HCT116 (cell line): ENCODE measurements around the gene OSBPL10. TPM values are rescaled to one million over a fixed set of nuclear protein-coding genes. Genes with fewer than 3 reads are reported as not detected.

ENCODE experiments used
- ATAC-seq: fragments of 200-7000 bp; cut with Tn5 transposase; 2 replicates; pipeline ENCODE4 v1.9.1; 2020; ENCODE audit warnings: mild to moderate bottlenecking, moderate library complexity
- BruUV-seq: library from RNA; stranded (reverse); fragments of 400-500 nt; replicated peaks from 2 replicates; lab custom pipeline; 2021; lab: Mats Ljungman, UMichigan
- CTCF ChIA-PET: fragments of 300-600 bp; sonication (Branson Sonifier 250); formaldehyde crosslinking; loops from one replicate; lab custom pipeline; 2021; ENCODE audit warnings: antibody characterized with exemption; lab: Charles Lee
- POLR2A ChIA-PET: fragments of 300-600, 350-600 bp; sonication (Branson Sonifier 250); formaldehyde crosslinking; loops from one replicate; lab custom pipeline; 2021; ENCODE audit warnings: antibody characterized with exemption; lab: Charles Lee
- RAD21 ChIA-PET, 2 experiments: fragments of 300-600 bp; sonication (Branson Sonifier 250); formaldehyde crosslinking; loops; one replicate each; lab custom pipeline; 2023; ENCODE audit warnings: low total read pairs in 2 of 2; ENCODE audit not compliant: uncharacterized antibody in 2 of 2, unreplicated experiment in 2 of 2, low non-redundant PET in 1 of 2; lab: Charles Lee
- DNase-seq: peaks from one replicate; pipeline ENCODE4 v3.0.0-alpha.2; 2010; ENCODE audit warnings: low read depth, low spot score
- H2AFZ ChIP-seq: fragments of 200-600 bp; shearing (Covaris generic), sonication (generic); 2 replicates; pipeline ENCODE4 v1.6.1; 2017; ENCODE audit warnings: low read depth, mixed run types, mixed read lengths, antibody characterized with exemption, low read length; ENCODE audit not compliant: poor library complexity, severe bottlenecking
- H3K27ac ChIP-seq: 2 replicates; pipeline ENCODE4 v1.5.1; 2012; ENCODE audit warnings: low read depth, low read length
- H3K27me3 ChIP-seq: fragments of 200-600 bp; sonication (generic); 2 replicates; pipeline ENCODE4 v1.6.1; 2016; ENCODE audit warnings: mixed run types, low read length, mixed read lengths; ENCODE audit not compliant: insufficient read depth
- H3K36me3 ChIP-seq, 2 experiments: fragments of 200-500 bp in 1 of 2; fragments of 200-600 bp in 1 of 2; sonication (Bioruptor generic) in 1 of 2; sonication (generic) in 1 of 2; 2 replicates each; pipeline versions ENCODE4 v1.5.1 to v1.6.1; 2014 to 2016; ENCODE audit warnings: low read length in 2 of 2, inconsistent platforms in 1 of 2, mixed read lengths in 1 of 2, mixed run types in 1 of 2; ENCODE audit not compliant: insufficient read depth in 2 of 2, control insufficient read depth in 1 of 2
- H3K4me1 ChIP-seq, 2 experiments: fragments of 200-600 bp in 1 of 2; sonication (generic) in 1 of 2; 2 replicates each; pipeline versions ENCODE4 v1.5.1 to v1.6.1; 2012 to 2017; ENCODE audit warnings: low read length in 2 of 2, inconsistent platforms in 1 of 2, mild to moderate bottlenecking in 1 of 2, mixed read lengths in 1 of 2, mixed run types in 1 of 2, moderate library complexity in 1 of 2; ENCODE audit not compliant: insufficient read depth in 2 of 2, control insufficient read depth in 1 of 2
- H3K4me2 ChIP-seq: fragments of 200-600 bp; sonication (generic); 2 replicates; pipeline ENCODE4 v1.6.1; 2017; ENCODE audit warnings: mixed run types, low read length, mixed read lengths
- H3K4me3 ChIP-seq, 2 experiments: fragments of 200-600 bp in 1 of 2; sonication (generic) in 1 of 2; replicated peaks in 1 of 2; 2 replicates each; pipeline ENCODE4 v1.5.1; 2011 to 2016; ENCODE audit warnings: low read length in 2 of 2, control low read depth in 1 of 2, low read depth in 1 of 2, mild to moderate bottlenecking in 1 of 2, mixed read lengths in 1 of 2, mixed run types in 1 of 2
- H3K79me2 ChIP-seq: fragments of 200-600 bp; sonication (generic); 2 replicates; pipeline ENCODE4 v1.6.1; 2017; ENCODE audit warnings: mild to moderate bottlenecking, mixed run types, low read length, moderate library complexity, mixed read lengths; ENCODE audit not compliant: insufficient read depth
- H3K9ac ChIP-seq: fragments of 200-600 bp; sonication (generic); 2 replicates; pipeline ENCODE4 v1.6.1; 2016; ENCODE audit warnings: low read length, mixed read lengths
- H3K9me2 ChIP-seq: fragments of 200-600 bp; sonication (generic), shearing (Covaris generic); 2 replicates; pipeline ENCODE4 v1.6.1; 2017; ENCODE audit warnings: mixed run types, mild to moderate bottlenecking, moderate library complexity; ENCODE audit not compliant: insufficient read depth
- H3K9me3 ChIP-seq, 2 experiments: fragments of 200-500 bp in 1 of 2; fragments of 200-600 bp in 1 of 2; sonication (Bioruptor generic) in 1 of 2; sonication (generic) in 1 of 2; 2 replicates each; pipeline ENCODE4 v1.6.1; 2014 to 2017; ENCODE audit warnings: low read length in 2 of 2, mixed read lengths in 2 of 2, inconsistent platforms in 1 of 2, low read depth in 1 of 2, mild to moderate bottlenecking in 1 of 2, mixed run types in 1 of 2, moderate library complexity in 1 of 2; ENCODE audit not compliant: control insufficient read depth in 1 of 2, insufficient read depth in 1 of 2
- H4K20me1 ChIP-seq: fragments of 200-600 bp; sonication (generic), shearing (Covaris generic); 2 replicates; pipeline ENCODE4 v1.6.1; 2017; ENCODE audit warnings: mixed run types, mild to moderate bottlenecking, moderate library complexity; ENCODE audit not compliant: insufficient read depth
- CEBPB ChIP-seq: IDR thresholded peaks from 2 replicates; pipeline ENCODE4 v1.6.1; 2012; ENCODE audit warnings: low read depth
- CTCF ChIP-seq, 3 experiments: fragments of 200-600 bp in 1 of 3; sonication (generic) in 1 of 3; IDR thresholded peaks in 2 of 3; conservative IDR thresholded peaks in 1 of 3; 2 replicates each; pipeline ENCODE4 v1.5.1; 2012 to 2017; ENCODE audit warnings: low read depth in 2 of 3, low read length in 2 of 3, antibody characterized with exemption in 1 of 3, borderline replicate concordance in 1 of 3, control low read depth in 1 of 3, mild to moderate bottlenecking in 1 of 3, mixed read lengths in 1 of 3, mixed run types in 1 of 3, moderate library complexity in 1 of 3; ENCODE audit not compliant: insufficient read depth in 1 of 3
- ELF1 ChIP-seq: IDR thresholded peaks from 2 replicates; pipeline ENCODE4 v1.6.1; 2012; ENCODE audit warnings: low read depth, borderline replicate concordance
- EZH2 ChIP-seq: fragments of 200-600 bp; sonication (generic); IDR thresholded peaks from 2 replicates; pipeline ENCODE4 v1.6.1; 2017; ENCODE audit warnings: antibody characterized with exemption, mixed run types
- FOSL1 ChIP-seq: IDR thresholded peaks from 2 replicates; pipeline ENCODE4 v1.6.1; 2012; ENCODE audit warnings: low read depth
- JUND ChIP-seq: IDR thresholded peaks from 2 replicates; pipeline ENCODE4 v1.6.1; 2012
- MAX ChIP-seq: IDR thresholded peaks from 2 replicates; pipeline ENCODE4 v1.6.1; 2012
- SP1 ChIP-seq: IDR thresholded peaks from 2 replicates; pipeline ENCODE4 v1.6.1; 2012; ENCODE audit warnings: low read depth
- SRF ChIP-seq: IDR thresholded peaks from 2 replicates; pipeline ENCODE4 v1.6.1; 2012; ENCODE audit warnings: low read depth
- YY1 ChIP-seq: IDR thresholded peaks from 2 replicates; pipeline ENCODE4 v1.6.1; 2011; ENCODE audit warnings: low read length, low read depth, moderate library complexity, mild to moderate bottlenecking; ENCODE audit not compliant: insufficient replicate concordance; ENCODE audit errors: extremely low read depth
- intact Hi-C: fragments of 100-400 bp; cut with micrococcal nuclease; formaldehyde crosslinking; loops from 2 replicates; pipeline ENCODE4 v1.10.0; 2022
- total RNA-seq: library from RNA; stranded (reverse); gene quantifications from one replicate; pipeline ENCODE4 v1.2.1, GENCODE V29; 2021; ENCODE audit not compliant: unreplicated experiment
- TF ChIP-seq, protein P1 (sequence below): IDR thresholded peaks from 2 replicates; pipeline ENCODE4 v1.6.1; 2011; ENCODE audit warnings: mild to moderate bottlenecking, low read length, moderate library complexity; ENCODE audit not compliant: insufficient replicate concordance; ENCODE audit errors: extremely low read depth

OSBPL10 gene
- total RNA-seq, 1 experiment from 2014 or later, result 25.8 TPM

- TF ChIP-seq CEBPB (no peak), FOSL1 (no peak), MAX (no peak), ELF1 (no peak), CTCF (IDR thresholded peaks at IDR 0.05 in 2 of 3, conservative IDR thresholded peaks at IDR 0.05 in 1 of 3; ENCODE audit: borderline replicate concordance in 1 of 3, insufficient read depth in 1 of 3, low read depth in 2 of 3, low read length in 2 of 3) (no peak), JUND (no peak), SRF (no peak), EZH2 (no peak), SP1 (no peak), YY1 (no peak)
- TF ChIP-seq, protein P1, sequence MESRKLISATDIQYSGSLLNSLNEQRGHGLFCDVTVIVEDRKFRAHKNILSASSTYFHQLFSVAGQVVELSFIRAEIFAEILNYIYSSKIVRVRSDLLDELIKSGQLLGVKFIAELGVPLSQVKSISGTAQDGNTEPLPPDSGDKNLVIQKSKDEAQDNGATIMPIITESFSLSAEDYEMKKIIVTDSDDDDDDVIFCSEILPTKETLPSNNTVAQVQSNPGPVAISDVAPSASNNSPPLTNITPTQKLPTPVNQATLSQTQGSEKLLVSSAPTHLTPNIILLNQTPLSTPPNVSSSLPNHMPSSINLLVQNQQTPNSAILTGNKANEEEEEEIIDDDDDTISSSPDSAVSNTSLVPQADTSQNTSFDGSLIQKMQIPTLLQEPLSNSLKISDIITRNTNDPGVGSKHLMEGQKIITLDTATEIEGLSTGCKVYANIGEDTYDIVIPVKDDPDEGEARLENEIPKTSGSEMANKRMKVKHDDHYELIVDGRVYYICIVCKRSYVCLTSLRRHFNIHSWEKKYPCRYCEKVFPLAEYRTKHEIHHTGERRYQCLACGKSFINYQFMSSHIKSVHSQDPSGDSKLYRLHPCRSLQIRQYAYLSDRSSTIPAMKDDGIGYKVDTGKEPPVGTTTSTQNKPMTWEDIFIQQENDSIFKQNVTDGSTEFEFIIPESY, result no peak
- H3K9me3 ChIP-seq, result peaks cover 0 to 7% of the 10 kb centered on the region in 2 experiments; a peak in 1 of 4 replicates
- no peak overlapping the region for H3K9ac ChIP-seq
- no peaks in the 10 kb centered on the region for H3K36me3 ChIP-seq
- H3K27me3 ChIP-seq, result no peaks in the 10 kb centered on the region
- ATAC-seq (no peak), DNase-seq (no peak)
- H2AFZ ChIP-seq, result no peak overlapping the region
- H3K4me1 ChIP-seq, result peaks cover 14 to 19% of the 10 kb centered on the region in 2 experiments
- POLR2A ChIA-PET, result interaction anchor here (0.5 kb wide), 1 partner anchor 582 kb away, joined by 4 read pairs; no protein-coding TSS in a partner anchor
- H3K27ac ChIP-seq, result no peak overlapping the region
- CTCF ChIA-PET, result no interaction called here
- no peaks in the 10 kb centered on the region for H4K20me1 ChIP-seq
- intact Hi-C loops, result no loop called here
- BruUV-seq, result no TSS peak
- no peak overlapping the region for H3K4me3 ChIP-seq
- H3K4me2 ChIP-seq, result peak overlapping the region; percentile 63; the same call in 1 of the 2 replicates
- RAD21 ChIA-PET, result no interaction called here
- H3K9me2 ChIP-seq, result no peaks in the 10 kb centered on the region
- peaks cover 22% of the 10 kb centered on the region for H3K79me2 ChIP-seq
These were observed 20.9 kb downstream of the OSBPL10 start for GRCh38 chr3:31959951-31960792.
